Nephron progenitor cell (in vitro differentiated cells): ENCODE data around the gene RCAN1.
"Not testable (repeated sequence)": the region's sequence is repeated elsewhere in the genome, so short reads cannot be mapped to it uniquely, and the experiment has no call there.

Experiments
- DNase-seq: peaks from one replicate; pipeline ENCODE4 v3.0.0; 2021
- H3K27ac Mint-ChIP-seq: 2 replicates; pipeline ENCODE4 v1.8.0; 2021; ENCODE audit warnings: mild to moderate bottlenecking, moderate library complexity, mixed read lengths
- H3K27me3 Mint-ChIP-seq: 2 replicates; pipeline ENCODE4 v1.8.0; 2021; ENCODE audit warnings: mild to moderate bottlenecking, low read depth, mixed read lengths; ENCODE audit not compliant: poor library complexity
- H3K36me3 Mint-ChIP-seq: 2 replicates; pipeline ENCODE4 v1.8.0; 2021; ENCODE audit warnings: low read depth, mixed read lengths
- H3K4me1 Mint-ChIP-seq: 2 replicates; pipeline ENCODE4 v1.8.0; 2021; ENCODE audit warnings: mixed read lengths
- H3K4me3 Mint-ChIP-seq: 2 replicates; pipeline ENCODE4 v1.8.0; 2021; ENCODE audit warnings: mild to moderate bottlenecking, moderate library complexity, mixed read lengths
- H3K9me3 Mint-ChIP-seq: 2 replicates; pipeline ENCODE4 v1.8.0; 2021; ENCODE audit warnings: mild to moderate bottlenecking, moderate library complexity, mixed read lengths
- TF ChIP-seq, protein P1 (sequence below): fragments of 200-600 bp; sonication (generic); IDR thresholded peaks from 2 replicates; pipeline ENCODE4 v1.5.0; 2021; ENCODE audit warnings: antibody characterized with exemption

Gene RCAN1

GRCh38 chr21:34501716-34502115 lies 113.2 kb downstream of the RCAN1 start:
- Mint-ChIP-seq H3K4me1 (no peaks in the 10 kb centered on the region), H3K4me3 (no peak overlapping the region), H3K27ac (no peak overlapping the region), H3K36me3 (peaks cover 7% of the 10 kb centered on the region), H3K9me3 (peaks cover 26% of the 10 kb centered on the region), H3K27me3 (peaks cover 6% of the 10 kb centered on the region)
- DNase-seq, result no peak
- TF ChIP-seq, protein P1, sequence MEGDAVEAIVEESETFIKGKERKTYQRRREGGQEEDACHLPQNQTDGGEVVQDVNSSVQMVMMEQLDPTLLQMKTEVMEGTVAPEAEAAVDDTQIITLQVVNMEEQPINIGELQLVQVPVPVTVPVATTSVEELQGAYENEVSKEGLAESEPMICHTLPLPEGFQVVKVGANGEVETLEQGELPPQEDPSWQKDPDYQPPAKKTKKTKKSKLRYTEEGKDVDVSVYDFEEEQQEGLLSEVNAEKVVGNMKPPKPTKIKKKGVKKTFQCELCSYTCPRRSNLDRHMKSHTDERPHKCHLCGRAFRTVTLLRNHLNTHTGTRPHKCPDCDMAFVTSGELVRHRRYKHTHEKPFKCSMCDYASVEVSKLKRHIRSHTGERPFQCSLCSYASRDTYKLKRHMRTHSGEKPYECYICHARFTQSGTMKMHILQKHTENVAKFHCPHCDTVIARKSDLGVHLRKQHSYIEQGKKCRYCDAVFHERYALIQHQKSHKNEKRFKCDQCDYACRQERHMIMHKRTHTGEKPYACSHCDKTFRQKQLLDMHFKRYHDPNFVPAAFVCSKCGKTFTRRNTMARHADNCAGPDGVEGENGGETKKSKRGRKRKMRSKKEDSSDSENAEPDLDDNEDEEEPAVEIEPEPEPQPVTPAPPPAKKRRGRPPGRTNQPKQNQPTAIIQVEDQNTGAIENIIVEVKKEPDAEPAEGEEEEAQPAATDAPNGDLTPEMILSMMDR, result no peak

DNA sequence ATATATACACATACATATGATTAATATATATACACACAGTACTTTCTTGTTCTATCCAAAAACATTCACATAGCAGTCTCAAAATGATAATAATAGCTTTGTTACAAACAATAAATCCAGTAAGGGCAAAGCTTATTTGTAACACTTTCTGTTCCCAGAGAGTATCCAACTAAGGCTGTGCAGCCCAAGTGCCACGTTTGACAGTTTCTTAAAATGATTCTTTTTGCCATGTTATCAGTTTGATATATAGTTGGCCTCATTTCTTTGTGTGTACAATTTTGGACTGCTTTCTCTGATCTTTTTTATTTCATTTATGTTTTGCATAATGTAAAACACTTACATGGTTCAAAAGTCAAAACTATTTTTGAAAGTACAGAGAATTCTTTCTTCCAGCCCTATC lies 114.7 kb downstream of the RCAN1 start:
- Mint-ChIP-seq H3K4me1 (no peaks in the 10 kb centered on the region), H3K27me3 (peaks cover 6% of the 10 kb centered on the region), H3K27ac (no peak overlapping the region), H3K36me3 (peaks cover 7% of the 10 kb centered on the region), H3K9me3 (peaks cover 38% of the 10 kb centered on the region), H3K4me3 (no peak overlapping the region)
- TF ChIP-seq, protein P1, result no peak
- no peak for DNase-seq

DNA sequence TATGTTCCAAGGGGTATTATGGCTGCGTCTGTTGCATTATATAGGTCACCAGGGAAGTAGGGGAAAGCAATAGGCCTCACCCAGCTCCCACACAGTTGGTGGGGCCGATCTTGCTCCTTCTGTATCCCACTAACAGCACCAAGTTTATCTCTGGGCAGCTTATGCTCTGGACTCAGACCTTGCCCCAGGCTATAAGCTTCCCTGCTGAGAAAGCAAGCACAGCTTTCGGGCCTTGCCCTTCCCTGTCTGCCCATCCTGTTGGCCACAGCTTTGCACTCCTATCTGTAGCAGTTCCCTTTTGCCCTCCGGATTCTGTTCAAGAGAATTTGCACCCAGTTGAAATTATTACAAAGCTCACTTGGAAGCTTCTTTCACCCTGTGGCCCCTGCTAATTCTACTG lies 115.8 kb downstream of the RCAN1 start:
- Mint-ChIP-seq H3K9me3 (peaks cover 38% of the 10 kb centered on the region), H3K4me3 (no peak overlapping the region), H3K27me3 (peaks cover 3% of the 10 kb centered on the region), H3K4me1 (no peaks in the 10 kb centered on the region), H3K27ac (no peak overlapping the region), H3K36me3 (peaks cover 7% of the 10 kb centered on the region)
- TF ChIP-seq, protein P1, result no peak
- no peak for DNase-seq

GRCh38 chr21:34498623-34499022 lies 116.3 kb downstream of the RCAN1 start:
- no peak for DNase-seq
- Mint-ChIP-seq H3K36me3 (peaks cover 7% of the 10 kb centered on the region), H3K4me3 (no peak overlapping the region), H3K27ac (no peak overlapping the region), H3K27me3 (peaks cover 3% of the 10 kb centered on the region), H3K9me3 (peaks cover 38% of the 10 kb centered on the region), H3K4me1 (no peaks in the 10 kb centered on the region)
- TF ChIP-seq, protein P1, result no peak

- H3K36me3 Mint-ChIP-seq, H3K9me3 Mint-ChIP-seq, DNase-seq, H3K4me1 Mint-ChIP-seq, H3K27ac Mint-ChIP-seq, H3K4me3 Mint-ChIP-seq, H3K27me3 Mint-ChIP-seq: not testable (repeated sequence)
Measured at GRCh38 chr21:34483854-34484253, 131.1 kb downstream of the RCAN1 start.

DNA sequence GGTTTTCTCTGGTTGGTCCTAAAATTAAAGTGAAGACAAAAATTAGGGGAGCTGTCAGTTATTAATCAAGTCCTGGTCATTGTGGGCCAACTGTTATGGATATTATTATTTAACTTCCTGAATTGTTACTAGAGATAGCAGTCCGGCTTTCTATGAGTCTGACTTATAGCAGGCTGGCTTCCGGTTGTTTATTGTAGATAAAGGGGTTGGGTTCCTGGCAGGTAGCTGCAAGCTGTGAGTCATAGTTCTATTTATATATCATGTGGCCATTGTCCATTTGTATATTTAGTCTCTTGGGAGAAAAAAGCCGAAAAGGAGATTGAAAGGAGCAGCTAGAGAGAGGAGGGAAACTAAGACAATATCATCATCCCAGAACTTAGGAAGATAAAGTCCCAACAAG lies 131.5 kb downstream of the RCAN1 start:
- not testable (repeated sequence) for H3K27me3 Mint-ChIP-seq, DNase-seq, H3K36me3 Mint-ChIP-seq, H3K9me3 Mint-ChIP-seq, H3K4me3 Mint-ChIP-seq, H3K27ac Mint-ChIP-seq, H3K4me1 Mint-ChIP-seq

DNA sequence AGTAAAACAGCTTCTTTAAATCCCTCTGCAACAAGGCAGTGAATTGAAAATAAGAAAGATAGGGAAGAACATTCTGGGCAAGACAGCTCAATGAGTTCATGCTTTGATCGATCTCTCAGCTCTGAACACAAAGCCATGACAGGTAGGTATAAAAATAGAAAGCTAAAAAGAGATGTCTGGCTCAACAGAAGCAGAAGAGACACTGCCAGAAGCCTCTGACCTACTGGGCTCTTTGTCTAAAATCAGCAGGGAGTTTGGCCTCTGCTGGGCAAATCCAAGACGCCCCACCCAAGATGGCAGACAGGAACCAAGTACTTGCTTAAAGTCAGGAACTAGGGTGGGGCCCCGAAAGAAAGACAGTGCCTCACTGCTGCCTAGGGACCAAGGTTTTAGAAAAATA lies 147.6 kb downstream of the RCAN1 start:
- H3K36me3 Mint-ChIP-seq, H3K4me3 Mint-ChIP-seq, H3K27me3 Mint-ChIP-seq, DNase-seq, H3K9me3 Mint-ChIP-seq, H3K4me1 Mint-ChIP-seq, H3K27ac Mint-ChIP-seq: not testable (repeated sequence)
